SK-N-SH treated with all-trans-retinoic acid at 6 μM for 48 hours (cell line): Measurements from ENCODE around the gene KRTAP1-1.

Experiments used
- ARNTL ChIP-seq: fragments of 450-650 bp; formaldehyde crosslinking; IDR thresholded peaks from 2 replicates; pipeline ENCODE4 v1.5.0; 2020; ENCODE audit warnings: low read depth, mild to moderate bottlenecking, moderate library complexity, borderline replicate concordance
- CREB5 ChIP-seq: fragments of 250-450 bp; sonication (Bioruptor Pico); IDR thresholded peaks from 2 replicates; pipeline ENCODE4 v1.5.1; 2020; ENCODE audit warnings: low read depth, mild to moderate bottlenecking, moderate library complexity
- CSRNP3 ChIP-seq: fragments of 250-450 bp; sonication (Bioruptor Pico); IDR thresholded peaks from 2 replicates; pipeline ENCODE4 v1.5.1; 2021; ENCODE audit warnings: mild to moderate bottlenecking, moderate library complexity
- ESRRG ChIP-seq: fragments of 250-450 bp; sonication (Bioruptor Pico); IDR thresholded peaks from 2 replicates; pipeline ENCODE4 v1.6.1; 2021; ENCODE audit warnings: mild to moderate bottlenecking
- ISL1 ChIP-seq: fragments of 250-450 bp; sonication (Bioruptor Pico); IDR thresholded peaks from 2 replicates; pipeline ENCODE4 v2.1.2; 2022; ENCODE audit warnings: mild to moderate bottlenecking, moderate library complexity
- POU6F1 ChIP-seq: fragments of 250-450 bp; sonication (Bioruptor Pico); IDR thresholded peaks from 2 replicates; pipeline ENCODE4 v1.8.0; 2021; ENCODE audit warnings: low read depth, mild to moderate bottlenecking, moderate library complexity, borderline replicate concordance
- RARB ChIP-seq: fragments of 250-450 bp; sonication (Bioruptor Pico); IDR thresholded peaks from 2 replicates; pipeline ENCODE4 v1.8.0; 2021; ENCODE audit warnings: mild to moderate bottlenecking, moderate library complexity
- SNAI2 ChIP-seq: fragments of 250-450 bp; sonication (Bioruptor Pico); IDR thresholded peaks from 2 replicates; pipeline ENCODE4 v1.5.0; 2020; ENCODE audit warnings: mild to moderate bottlenecking, moderate library complexity
- ZC3H10 ChIP-seq: fragments of 250-450 bp; sonication (Bioruptor Pico); IDR thresholded peaks from 2 replicates; pipeline ENCODE4 v1.5.1; 2021; ENCODE audit warnings: mild to moderate bottlenecking, moderate library complexity
- ZFP3 ChIP-seq: fragments of 250-450 bp; sonication (Bioruptor Pico); IDR thresholded peaks from 2 replicates; pipeline ENCODE4 v1.5.0; 2020; ENCODE audit warnings: mild to moderate bottlenecking, moderate library complexity
- ZFP30 ChIP-seq: fragments of 450-650 bp; formaldehyde crosslinking; IDR thresholded peaks from 2 replicates; pipeline ENCODE4 v1.5.0; 2022; ENCODE audit warnings: mild to moderate bottlenecking, moderate library complexity

GRCh38 chr17:41048441-41048840 lies 7.2 kb upstream of the KRTAP1-1 start:
- TF ChIP-seq CSRNP3 = no peak
- no peak for TF ChIP-seq ESRRG (CRISPR knock-in tag)
- TF ChIP-seq ISL1 (CRISPR knock-in tag) = no peak
- TF ChIP-seq POU6F1 (CRISPR knock-in tag) = no peak
- TF ChIP-seq RARB (CRISPR knock-in tag) = no peak
- TF ChIP-seq CREB5 (CRISPR knock-in tag) = no peak
- TF ChIP-seq ZC3H10 = no peak
- TF ChIP-seq ZFP3 (CRISPR knock-in tag) = no peak
- TF ChIP-seq SNAI2 (CRISPR knock-in tag) = no peak
- no peak for TF ChIP-seq ZFP30 (CRISPR knock-in tag)
- TF ChIP-seq ARNTL (CRISPR knock-in tag) = no peak
